Posterior vena cava (tissue), 2 donors: Measurements from ENCODE around the gene DAGLB. TPM values are rescaled to one million over a fixed set of nuclear protein-coding genes. Genes with fewer than 3 reads are reported as not detected.
"Not testable (repeated sequence)": the region's sequence is repeated elsewhere in the genome, so short reads cannot be mapped to it uniquely, and the experiment has no call there.

Experiments
- DNase-seq: peaks from one replicate; pipeline ENCODE4 v3.0.0-alpha.2; 2020; ENCODE audit warnings: low spot score
- intact Hi-C, 2 donors: fragments of 100-400 bp; cut with DNase I; formaldehyde crosslinking; loops; one replicate each; pipeline versions ENCODE4 v1.14.1 to v1.14.2; 2022 to 2023
- total RNA-seq, 2 donors: library from RNA; stranded (reverse); fragmentation: NEBNext Ultra II Directional; extraction: Animal tissue kit (Norgen Biotek cat#: 25700); gene quantifications; one replicate each; pipeline ENCODE4 v1.2.1, GENCODE V29; 2021
- donor health status: DM: yes; HTN: yes; CAD: no.
- donor health status: DM: yes; HTN: yes; CAD: no.

DAGLB gene
- total RNA-seq, 2 donors from 2014 or later: 10.7 to 14.6 TPM

DNA sequence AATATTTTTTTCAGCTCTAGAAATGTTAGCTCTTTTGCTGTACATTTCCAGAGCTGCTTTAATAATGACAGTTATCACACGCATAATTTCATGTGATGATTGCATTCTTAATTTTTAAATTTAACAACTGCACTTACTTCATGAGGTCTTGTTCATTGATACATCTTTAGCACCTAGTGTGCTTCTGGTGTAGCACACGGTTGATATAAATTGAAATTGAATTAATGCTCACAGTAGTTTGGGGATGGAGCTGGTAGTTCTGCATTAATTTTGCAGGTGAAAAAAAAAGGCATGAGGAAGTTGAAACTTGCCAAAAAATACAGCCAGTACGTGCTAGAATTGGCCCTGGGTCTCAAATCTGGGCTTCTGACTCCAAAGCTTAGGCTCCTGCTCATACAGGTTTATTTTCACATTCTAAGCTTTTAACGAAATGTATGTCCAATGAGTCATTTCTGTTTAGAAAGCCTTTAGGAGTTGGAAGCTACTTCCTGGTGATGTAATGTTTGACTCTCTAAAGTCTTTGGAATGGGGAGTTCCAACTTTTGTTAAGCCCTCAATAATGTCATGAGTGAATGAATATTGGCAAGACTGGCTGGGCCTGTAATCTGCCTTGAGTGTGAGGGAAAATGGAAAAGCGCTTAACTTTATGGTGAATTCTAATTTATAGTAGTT, 62.5 kb downstream of the DAGLB start:
- intact Hi-C loops: no loop called here
- no peak for DNase-seq

DNA sequence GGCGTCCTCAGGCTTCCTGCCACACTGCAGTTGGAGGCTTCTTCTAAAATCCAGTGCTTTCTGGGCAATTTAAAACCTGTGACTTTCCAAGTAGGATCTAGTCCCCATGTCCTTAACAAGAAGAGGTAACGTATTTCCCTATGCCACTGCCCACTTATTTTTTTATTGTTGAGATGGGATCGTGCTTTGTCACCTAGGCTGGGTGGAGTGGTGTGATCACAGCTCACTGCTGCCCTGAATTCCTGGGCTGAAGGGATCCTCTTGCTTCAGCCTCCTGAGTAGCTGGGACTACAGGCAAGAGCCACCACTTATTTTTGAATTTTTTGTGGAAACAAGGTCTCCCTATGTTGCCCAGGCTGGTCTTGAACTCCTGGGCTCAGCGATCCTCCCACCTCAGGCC, 63.4 kb downstream of the DAGLB start:
- intact Hi-C loops: no loop called here
- no peak for DNase-seq

DNA sequence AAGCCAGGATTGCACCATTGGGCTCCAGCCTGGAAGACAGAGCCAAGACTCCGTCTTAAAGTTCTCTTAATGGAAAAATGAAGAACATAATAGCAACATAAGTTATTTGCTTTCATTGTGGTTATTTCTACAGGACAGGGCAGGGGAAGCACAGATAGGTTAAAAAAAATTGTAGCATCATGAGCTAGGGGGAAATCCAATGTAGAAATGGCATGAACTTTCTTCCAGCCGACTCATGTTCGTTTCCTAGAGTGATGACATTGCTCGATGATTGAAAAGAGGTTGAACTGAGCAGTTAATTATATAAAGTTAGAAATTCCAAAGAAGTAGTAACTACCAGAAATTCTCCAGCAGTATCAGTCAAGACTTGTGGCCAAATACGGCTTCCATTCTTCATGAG, 64.9 kb downstream of the DAGLB start:
- intact Hi-C loops: no loop called here
- no peak for DNase-seq

DNA sequence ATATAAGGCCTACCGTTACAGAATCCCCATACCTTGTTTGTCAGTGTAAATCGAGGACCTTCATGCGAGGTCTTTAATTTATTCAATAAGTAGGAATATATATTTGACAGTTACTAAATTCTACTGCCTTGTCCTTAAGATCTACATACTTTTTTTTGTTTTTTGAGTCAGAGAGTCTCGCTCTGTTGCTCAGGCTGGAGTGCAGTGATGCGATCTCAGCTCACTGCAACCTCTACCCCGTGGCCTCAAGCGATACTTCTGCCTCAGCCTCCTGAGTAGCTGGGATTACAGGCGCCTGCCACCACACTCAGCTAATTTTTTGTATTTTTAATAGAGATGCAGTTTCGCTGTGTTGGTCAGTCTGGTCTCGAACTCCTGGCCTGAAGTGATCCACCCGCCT, 65.9 kb downstream of the DAGLB start:
- intact Hi-C loops, DNase-seq: not testable (repeated sequence)

DNA sequence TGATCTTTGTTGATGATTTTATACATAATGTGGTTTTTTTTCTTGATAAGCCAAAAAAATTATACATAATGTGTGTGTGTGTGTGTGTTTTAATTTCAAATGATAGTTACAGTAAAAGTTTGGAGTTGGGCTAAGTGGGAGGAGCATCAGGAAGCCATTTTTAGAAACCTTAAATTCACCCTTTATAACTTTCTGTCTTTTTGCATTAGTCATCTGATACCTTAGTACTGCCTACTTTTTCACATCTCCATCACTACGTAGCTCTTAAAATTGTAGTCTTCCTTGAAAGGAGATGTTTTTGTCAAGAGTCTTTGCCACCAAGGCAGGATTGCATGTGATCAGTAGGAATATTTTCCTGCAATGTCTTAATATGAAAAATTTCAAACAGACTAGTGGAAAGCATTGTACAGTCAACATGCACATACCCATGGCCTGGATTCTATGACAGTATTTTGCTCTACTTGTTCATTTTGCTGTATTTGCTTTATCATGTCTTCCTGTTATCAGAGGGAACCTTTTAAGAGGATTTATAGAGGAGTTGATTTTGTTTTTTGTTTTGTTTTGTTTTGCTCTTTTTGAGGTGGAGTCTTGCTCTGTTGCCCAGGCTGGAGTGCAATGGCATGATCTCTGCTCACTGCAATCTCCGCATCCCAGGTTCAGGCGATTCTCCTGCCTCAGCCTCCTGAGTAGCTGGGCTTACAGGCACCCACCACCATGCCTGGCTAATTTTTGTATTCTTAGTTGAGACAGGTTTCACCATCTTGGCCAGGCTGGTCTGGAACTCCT, 67.3 kb downstream of the DAGLB start:
- DNase-seq: no peak
- intact Hi-C loops: no loop called here

DNA sequence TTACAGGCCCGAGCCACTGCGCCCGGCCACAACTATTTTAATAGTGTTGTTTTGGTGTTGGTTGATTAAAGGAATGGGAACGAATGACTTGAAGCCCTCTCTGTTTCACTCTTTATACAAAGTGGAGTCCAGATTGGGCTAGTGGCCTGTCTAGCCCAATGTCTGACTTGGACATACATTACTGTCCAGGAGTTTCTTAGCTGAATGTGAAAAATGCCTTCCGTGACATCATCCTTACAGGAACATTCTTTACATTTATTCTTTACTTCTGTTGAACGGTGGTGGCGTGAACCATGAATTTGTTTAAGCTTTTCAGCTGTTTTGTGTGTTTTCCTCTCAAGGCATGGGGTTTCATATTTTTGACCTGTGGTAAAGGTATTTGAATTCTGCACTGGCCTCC, 67.9 kb downstream of the DAGLB start:
- intact Hi-C loops: no loop called here
- no peak for DNase-seq

DNA sequence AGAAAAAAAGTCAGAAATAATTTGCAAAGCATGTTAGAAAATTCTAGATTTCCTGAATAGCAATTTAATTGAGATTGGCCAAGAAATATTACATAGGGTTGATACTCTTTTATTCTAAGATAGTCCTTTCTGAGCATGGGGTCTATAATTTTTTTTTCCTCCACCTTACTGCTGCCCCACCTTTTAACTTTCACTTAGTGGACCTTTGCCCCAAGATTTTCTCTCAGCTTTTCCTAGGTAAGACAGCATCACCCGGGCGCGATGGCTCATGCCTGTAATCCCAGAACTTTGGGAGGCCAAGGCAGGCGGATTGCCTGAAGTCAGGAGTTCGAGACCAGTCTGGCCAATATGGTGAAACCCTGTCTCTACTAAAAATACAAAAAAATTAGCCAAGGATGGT, 69.2 kb downstream of the DAGLB start:
- intact Hi-C loops, DNase-seq: not testable (repeated sequence)

DNA sequence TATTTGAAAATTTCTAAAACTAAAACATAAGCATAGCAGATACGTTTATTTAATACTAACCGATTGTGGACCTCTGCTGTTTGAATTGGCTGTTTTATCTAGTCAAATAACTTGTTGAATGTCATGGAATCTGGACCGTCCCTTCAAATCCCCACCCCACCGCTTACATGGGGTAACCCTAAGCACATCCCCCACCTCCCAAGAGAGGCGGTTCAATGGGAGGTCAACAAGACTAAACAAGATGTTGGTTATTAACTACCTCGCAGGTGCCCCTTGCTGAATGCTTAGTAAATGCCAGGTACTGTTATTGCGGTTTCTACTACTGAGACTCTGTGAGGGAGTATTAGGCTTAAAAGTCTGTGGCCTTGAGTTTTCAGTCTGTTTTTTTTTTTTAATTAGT, 70.9 kb downstream of the DAGLB start:
- intact Hi-C loops: no loop called here
- no peak for DNase-seq

DNA sequence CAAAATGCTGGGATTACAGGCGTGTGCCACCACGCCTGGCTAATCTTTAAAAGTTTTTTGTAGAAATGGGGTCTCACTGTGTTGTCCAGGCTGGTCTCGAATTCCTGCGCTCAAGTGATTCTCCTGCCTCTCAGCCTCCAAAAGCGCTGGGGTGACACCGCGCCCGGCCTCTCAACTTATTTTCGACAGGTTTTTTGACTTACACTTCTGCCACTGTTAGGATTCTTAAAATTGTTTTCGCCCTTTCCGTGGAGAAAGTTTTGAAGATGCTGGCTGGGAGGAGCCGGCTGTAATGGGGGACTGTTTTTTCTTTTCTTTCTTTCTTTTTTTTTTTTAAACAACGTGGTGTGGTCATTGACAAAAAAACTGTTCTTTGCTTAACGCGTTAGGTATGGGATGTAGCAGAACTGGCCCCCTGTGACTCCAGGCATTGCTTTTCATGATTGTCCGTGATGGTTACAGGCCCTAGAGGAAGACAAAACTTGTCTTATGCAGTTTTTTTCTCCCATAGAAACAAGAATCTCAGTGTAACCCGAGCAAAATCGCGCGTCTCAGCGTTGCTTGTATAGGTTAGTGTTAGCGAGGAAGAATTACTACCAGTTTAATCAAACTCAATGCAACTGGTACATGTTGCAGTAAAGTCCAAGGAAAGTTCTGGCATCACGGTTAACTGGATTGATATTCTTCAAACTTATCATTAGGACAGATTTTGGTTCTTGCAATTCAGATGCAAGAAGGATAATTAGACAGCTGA, 72.2 kb downstream of the DAGLB start:
- intact Hi-C loops: no loop called here
- DNase-seq: no peak

DNA sequence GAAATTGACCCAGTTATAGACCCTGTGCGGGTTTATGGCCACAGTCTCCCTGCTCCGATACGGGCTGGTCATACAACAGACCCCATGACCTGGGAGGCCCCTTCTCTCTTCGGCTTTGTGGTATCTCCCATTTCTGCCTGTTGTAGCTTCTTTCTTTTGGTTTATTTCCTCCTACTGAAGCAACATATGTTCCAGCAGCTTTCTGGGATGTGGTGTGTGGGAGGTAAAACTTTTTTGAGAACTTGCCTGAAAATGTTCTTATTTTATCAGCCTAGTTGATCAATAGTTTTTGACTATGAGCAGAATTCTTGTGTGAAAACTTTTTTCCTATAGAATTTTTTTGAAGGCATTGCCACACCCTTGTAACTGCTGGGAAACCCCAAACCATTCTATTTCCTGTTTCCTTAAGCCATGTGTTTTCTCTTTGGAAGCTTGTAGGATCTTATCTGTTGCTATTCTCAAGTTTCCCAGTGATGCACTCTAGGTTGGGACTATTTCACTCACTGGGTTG, 80.0 kb downstream of the DAGLB start:
- DNase-seq: no peak

DNA sequence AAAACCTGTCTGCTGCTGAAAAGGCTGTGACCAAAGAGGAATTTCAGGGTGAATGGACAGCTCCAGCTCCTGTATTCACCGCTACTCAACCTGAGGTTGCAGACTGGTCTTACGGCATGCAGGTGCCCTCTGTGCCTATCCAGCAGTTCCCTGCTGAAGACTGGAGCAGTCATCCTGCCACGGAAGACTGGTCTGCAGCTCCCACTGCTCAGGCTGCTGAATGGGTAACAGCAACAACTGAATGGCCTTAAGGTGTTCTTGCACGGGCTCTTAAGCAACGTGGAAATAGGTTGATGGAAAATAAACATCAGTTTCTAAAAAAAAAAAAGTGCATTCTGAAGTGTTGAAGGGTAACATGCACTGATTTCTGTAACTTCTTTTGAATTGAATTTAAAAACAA, 82.3 kb downstream of the DAGLB start:
- DNase-seq: no peak
- intact Hi-C loops: no loop called here

More for the DNA sequence above, 80.0 kb downstream of the DAGLB start:
- intact Hi-C loops: no loop called here

DNA sequence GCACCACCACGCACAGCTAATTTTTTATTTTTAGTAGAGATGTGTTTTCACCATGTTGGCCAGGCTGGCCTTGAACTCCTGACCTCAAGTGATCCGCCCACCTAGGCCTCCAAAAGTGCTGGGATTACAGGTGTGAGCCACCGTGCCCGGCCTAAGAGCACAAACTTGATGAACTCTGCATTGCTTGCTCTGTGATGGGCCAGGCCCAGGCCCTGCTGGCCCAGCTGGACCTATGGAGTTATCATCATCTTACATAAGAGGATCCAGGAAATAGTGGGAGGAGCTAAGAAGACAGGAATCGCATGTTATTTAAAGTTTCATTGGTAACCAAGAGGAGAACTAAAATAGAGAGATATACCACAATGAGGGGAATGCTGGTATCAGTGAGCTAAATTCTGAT, 86.9 kb downstream of the DAGLB start:
- intact Hi-C loops: no loop called here
- no peak for DNase-seq

DNA sequence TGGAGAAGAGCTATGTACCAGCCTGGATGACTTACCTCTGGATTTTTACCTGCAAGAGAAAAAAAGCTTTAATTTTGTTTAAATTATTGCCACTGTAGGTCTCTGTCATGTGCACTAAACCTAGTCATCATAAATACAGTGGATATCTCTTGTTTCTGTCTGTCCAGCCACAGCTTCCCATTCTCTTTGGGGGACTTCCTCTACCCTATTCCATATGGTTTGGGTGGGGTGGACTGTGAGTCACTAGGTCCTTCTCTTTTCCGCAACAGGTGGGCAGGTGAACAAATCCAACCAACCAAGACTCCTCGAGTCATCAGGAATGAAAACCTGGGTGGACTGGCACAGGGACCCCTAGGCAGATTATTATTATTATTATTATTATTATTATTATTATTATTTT, 88.0 kb downstream of the DAGLB start:
- intact Hi-C loops: no loop called here

More for the DNA sequence above, 88.0 kb downstream of the DAGLB start:
- DNase-seq: no peak

Other genes starting within 250 kb of the DAGLB start
- gene CYTH3, start 175.3 kb downstream of the DAGLB start, total RNA-seq: 10 to 100 TPM; 31.5 to 35.4 TPM
- 10 to 100 TPM; 13.2 to 16.0 TPM for gene FAM220A, start 99.0 kb downstream of the DAGLB start, total RNA-seq
- 100 to 1,000 TPM; 198 to 227 TPM for gene RAC1, start 73.4 kb downstream of the DAGLB start, total RNA-seq
- 100 to 1,000 TPM; 150 to 159 TPM for gene KDELR2, start 36.2 kb upstream of the DAGLB start, total RNA-seq
- not detected for gene GRID2IP, start 103.5 kb upstream of the DAGLB start, total RNA-seq
- gene ZDHHC4, start 129.5 kb upstream of the DAGLB start, total RNA-seq: 10 to 100 TPM; 34.2 to 36.9 TPM
- gene INTS15, start 142.1 kb upstream of the DAGLB start, total RNA-seq: 10 to 100 TPM; 16.0 to 20.6 TPM
- 10 to 100 TPM in 1 of 2 donors, 1 to 10 TPM in 1; 8.1 to 11.9 TPM for gene ZNF853, start 167.7 kb upstream of the DAGLB start, total RNA-seq
- 10 to 100 TPM; 16.1 to 22.5 TPM for gene ZNF316, start 189.4 kb upstream of the DAGLB start, total RNA-seq